ENCODE measurements around the gene TAF7L. TPM values are rescaled to one million over a fixed set of nuclear protein-coding genes. Genes with fewer than 3 reads are reported as not detected.

Gene TAF7L
- total and polyA plus RNA-seq, 7 donors: 0.04 TPM; not detected in 6

DNA sequence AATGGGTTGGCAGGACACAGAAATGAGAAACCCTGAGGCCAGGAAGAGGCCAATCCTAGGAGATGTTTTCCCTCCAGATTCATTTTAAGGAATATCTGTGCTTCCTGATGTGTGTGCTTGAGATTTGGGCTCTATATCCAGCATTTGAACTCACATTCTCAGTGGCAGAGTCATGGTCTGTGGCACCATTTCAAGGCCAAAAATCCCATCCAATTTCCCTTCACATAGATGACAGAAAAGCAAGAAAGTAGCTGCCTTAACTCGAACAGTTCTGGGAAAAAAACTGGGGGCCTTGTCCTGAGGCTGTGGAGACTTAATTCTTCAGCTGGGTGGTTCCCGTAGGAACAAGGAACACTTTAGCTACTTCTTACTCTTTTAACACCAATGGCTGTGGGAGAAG, 27.4 kb downstream of the TAF7L start:
- TF ChIP-seq, protein P1, sequence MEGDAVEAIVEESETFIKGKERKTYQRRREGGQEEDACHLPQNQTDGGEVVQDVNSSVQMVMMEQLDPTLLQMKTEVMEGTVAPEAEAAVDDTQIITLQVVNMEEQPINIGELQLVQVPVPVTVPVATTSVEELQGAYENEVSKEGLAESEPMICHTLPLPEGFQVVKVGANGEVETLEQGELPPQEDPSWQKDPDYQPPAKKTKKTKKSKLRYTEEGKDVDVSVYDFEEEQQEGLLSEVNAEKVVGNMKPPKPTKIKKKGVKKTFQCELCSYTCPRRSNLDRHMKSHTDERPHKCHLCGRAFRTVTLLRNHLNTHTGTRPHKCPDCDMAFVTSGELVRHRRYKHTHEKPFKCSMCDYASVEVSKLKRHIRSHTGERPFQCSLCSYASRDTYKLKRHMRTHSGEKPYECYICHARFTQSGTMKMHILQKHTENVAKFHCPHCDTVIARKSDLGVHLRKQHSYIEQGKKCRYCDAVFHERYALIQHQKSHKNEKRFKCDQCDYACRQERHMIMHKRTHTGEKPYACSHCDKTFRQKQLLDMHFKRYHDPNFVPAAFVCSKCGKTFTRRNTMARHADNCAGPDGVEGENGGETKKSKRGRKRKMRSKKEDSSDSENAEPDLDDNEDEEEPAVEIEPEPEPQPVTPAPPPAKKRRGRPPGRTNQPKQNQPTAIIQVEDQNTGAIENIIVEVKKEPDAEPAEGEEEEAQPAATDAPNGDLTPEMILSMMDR (IDR thresholded peaks at IDR 0.05): no peak
- Histone ChIP-seq H3K36me3 (ENCODE audit: insufficient read depth in 1 of 2, low read depth in 1 of 2) (no peaks in the 10 kb centered on the region), H3K4me3 (no peak overlapping the region), H3K27me3 (ENCODE audit: insufficient read depth in 3 of 3, low read length in 2 of 3) (peaks cover 0 to 16% (median 0%) of the 10 kb centered on the region in 3 donors), H3K27ac (no peak overlapping the region), H3K4me1 (no peaks in the 10 kb centered on the region), H3K9me3 (no peaks in the 10 kb centered on the region)
- ATAC-seq: no peak
- intact Hi-C loops (cut with DNase I): loop anchor here in 1 of 2 donors (10.0 kb wide), 1 partner anchor 59 kb away; no protein-coding TSS in a partner anchor
- 65 to 77% (median 73%) methylated on average over 2 of the region's 2 CpGs for WGBS, 3 donors
- DNase-seq: no peak

DNA sequence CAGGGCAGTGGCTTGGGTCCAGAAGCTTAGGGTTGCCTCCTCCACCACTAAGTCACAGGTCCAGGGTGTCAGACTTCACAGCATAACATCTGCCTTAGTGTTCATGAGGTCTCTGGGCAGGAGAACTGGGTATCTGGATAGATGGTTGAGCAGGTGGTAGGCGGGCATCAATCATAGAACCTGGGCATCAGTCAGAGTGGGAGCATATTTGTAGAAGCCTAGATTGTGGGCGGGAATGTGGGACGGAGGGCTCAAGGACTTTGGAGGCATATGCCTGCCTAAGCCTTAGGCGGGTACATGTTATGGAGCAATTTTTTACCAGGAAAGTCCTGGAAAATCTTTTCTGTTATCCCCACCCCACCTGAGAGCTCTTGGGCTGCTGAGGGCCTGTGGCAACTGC, 28.5 kb downstream of the TAF7L start:
- DNase-seq (no peak), ATAC-seq (no peak)
- H3K4me1 ChIP-seq: no peaks in the 10 kb centered on the region
- no peaks in the 10 kb centered on the region for H3K9me3 ChIP-seq
- intact Hi-C loops (cut with DNase I): loop anchor here in 1 of 2 donors (10.0 kb wide), 1 partner anchor 58 kb away; no protein-coding TSS in a partner anchor
- TF ChIP-seq, protein P1 (IDR thresholded peaks at IDR 0.05): no peak
- WGBS, 3 donors: 66 to 94% (median 86%) methylated on average over 4 of the region's 4 CpGs
- no peak overlapping the region for H3K27ac ChIP-seq
- peaks cover 0 to 18% (median 0%) of the 10 kb centered on the region in 3 donors for H3K27me3 ChIP-seq (ENCODE audit: insufficient read depth in 3 of 3, low read length in 2 of 3)
- no peak overlapping the region for H3K4me3 ChIP-seq
- no peaks in the 10 kb centered on the region for H3K36me3 ChIP-seq (ENCODE audit: insufficient read depth in 1 of 2, low read depth in 1 of 2)

DNA sequence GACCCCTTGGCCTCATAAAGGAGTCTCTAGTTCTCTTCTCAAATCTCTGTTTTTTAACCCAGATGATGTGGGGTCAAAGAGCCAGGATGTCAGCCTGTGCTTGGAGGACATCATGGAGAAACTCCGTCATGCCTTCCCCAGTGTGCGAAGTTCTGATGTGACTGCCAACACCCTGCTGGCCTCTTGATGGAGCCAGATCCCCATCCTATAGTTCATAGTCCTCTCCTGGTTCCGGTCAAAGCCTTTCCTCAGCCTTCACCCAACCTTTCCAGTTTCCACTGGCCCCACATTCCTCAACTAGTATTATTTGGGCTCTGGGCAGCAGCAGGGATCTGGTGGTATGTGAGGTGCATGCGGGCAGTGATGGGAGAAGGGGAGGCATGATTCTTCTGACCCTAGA, 30.7 kb downstream of the TAF7L start:
- Histone ChIP-seq H3K27ac (no peak overlapping the region), H3K4me1 (no peaks in the 10 kb centered on the region), H3K27me3 (ENCODE audit: insufficient read depth in 3 of 3, low read length in 2 of 3) (peaks cover 0 to 5% (median 0%) of the 10 kb centered on the region in 3 donors), H3K4me3 (no peak overlapping the region), H3K36me3 (ENCODE audit: insufficient read depth in 1 of 2, low read depth in 1 of 2) (no peaks in the 10 kb centered on the region), H3K9me3 (no peaks in the 10 kb centered on the region)
- WGBS, 3 donors: 53 to 71% (median 61%) methylated on average over 4 of the region's 4 CpGs
- ATAC-seq (no peak), DNase-seq (no peak)
- TF ChIP-seq, protein P1 (IDR thresholded peaks at IDR 0.05): no peak
- intact Hi-C loops (cut with DNase I): loop anchor here in 1 of 2 donors (10.0 kb wide), 1 partner anchor 56 kb away; no protein-coding TSS in a partner anchor

- H3K36me3 ChIP-seq (ENCODE audit: insufficient read depth in 1 of 2, low read depth in 1 of 2): no peaks in the 10 kb centered on the region
- ATAC-seq (no peak), DNase-seq (no peak)
- TF ChIP-seq, protein P1 (IDR thresholded peaks at IDR 0.05): no peak
- WGBS, 3 donors: 87 to 97% (median 94%) methylated on average over 10 to 11 of the region's 11 CpGs
- no peak overlapping the region for H3K27ac ChIP-seq
- intact Hi-C loops (cut with DNase I): no loop called here
- peaks cover 0 to 5% (median 0%) of the 10 kb centered on the region in 3 donors for H3K27me3 ChIP-seq (ENCODE audit: insufficient read depth in 3 of 3, low read length in 2 of 3)
- no peaks in the 10 kb centered on the region for H3K4me1 ChIP-seq
- H3K9me3 ChIP-seq: no peaks in the 10 kb centered on the region
- no peak overlapping the region for H3K4me3 ChIP-seq
Measured at GRCh38 chrX:101258259-101258581, 32.9 kb downstream of the TAF7L start.

All from psoas muscle (tissue), 8 donors.